GM12865 (cell line): Measurements from ENCODE around the gene CCR5AS.
"Not testable (repeated sequence)": the region's sequence is repeated elsewhere in the genome, so short reads cannot be mapped to it uniquely, and the experiment has no call there.

ENCODE experiments used
- DNase-seq: peaks from one replicate; pipeline ENCODE4 v3.0.0; 2010; ENCODE audit warnings: low read depth
- H3K4me3 ChIP-seq: 2 replicates; pipeline ENCODE4 v1.5.1; 2011; ENCODE audit warnings: mild to moderate bottlenecking, low read depth, low read length, control low read depth
- TF ChIP-seq, protein P1 (sequence below): IDR thresholded peaks from 2 replicates; pipeline ENCODE4 v1.5.1; 2011; ENCODE audit warnings: low read length, control low read depth, low read depth, inconsistent platforms; ENCODE audit not compliant: insufficient read depth; ENCODE audit errors: missing control alignments

Gene CCR5AS

DNA sequence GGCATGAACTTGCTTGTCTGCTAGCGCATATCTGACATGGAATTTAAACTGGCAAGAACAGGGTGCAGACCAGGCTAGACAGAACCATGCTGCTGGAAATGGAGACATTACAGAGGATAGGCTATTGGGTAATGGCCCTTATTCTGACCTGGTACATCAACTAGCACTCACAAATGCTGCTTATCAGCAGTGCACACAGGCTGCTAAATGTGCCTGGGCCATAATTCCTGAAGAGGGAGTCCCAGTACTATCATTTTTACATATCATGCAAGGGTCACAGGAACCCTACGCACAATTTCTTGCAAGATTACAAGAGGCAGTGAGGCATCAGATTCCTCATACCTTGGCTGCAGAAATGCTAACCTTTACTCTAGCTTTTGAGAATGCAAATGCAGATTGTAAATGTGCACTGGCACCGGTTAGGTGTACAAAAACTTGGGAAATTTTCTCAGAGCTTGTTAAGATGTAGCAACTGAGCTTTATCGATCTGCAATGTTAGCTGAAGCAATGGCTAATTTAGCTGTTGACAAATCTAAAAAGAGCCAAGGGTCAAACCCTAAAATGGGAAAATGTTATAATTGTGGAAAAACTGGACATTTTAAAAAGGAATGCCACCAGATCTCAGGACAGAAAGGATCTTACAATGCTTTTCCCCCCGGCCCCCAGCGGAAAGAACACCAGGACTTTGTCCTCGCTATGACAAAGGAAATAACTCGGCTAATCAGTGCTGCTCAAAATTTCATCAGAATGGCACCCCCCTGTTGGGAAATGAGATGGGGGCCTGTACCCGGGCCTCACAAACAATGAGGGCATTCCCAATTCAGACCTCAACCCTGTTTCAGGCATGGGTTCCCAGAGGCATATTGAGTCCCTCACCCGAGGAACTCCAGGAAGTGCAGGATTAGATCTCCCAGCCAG lies 21.3 kb upstream of the CCR5AS start:
- DNase-seq: no peak
- no peak overlapping the region for H3K4me3 ChIP-seq
- TF ChIP-seq, protein P1, sequence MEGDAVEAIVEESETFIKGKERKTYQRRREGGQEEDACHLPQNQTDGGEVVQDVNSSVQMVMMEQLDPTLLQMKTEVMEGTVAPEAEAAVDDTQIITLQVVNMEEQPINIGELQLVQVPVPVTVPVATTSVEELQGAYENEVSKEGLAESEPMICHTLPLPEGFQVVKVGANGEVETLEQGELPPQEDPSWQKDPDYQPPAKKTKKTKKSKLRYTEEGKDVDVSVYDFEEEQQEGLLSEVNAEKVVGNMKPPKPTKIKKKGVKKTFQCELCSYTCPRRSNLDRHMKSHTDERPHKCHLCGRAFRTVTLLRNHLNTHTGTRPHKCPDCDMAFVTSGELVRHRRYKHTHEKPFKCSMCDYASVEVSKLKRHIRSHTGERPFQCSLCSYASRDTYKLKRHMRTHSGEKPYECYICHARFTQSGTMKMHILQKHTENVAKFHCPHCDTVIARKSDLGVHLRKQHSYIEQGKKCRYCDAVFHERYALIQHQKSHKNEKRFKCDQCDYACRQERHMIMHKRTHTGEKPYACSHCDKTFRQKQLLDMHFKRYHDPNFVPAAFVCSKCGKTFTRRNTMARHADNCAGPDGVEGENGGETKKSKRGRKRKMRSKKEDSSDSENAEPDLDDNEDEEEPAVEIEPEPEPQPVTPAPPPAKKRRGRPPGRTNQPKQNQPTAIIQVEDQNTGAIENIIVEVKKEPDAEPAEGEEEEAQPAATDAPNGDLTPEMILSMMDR: no peak

DNA sequence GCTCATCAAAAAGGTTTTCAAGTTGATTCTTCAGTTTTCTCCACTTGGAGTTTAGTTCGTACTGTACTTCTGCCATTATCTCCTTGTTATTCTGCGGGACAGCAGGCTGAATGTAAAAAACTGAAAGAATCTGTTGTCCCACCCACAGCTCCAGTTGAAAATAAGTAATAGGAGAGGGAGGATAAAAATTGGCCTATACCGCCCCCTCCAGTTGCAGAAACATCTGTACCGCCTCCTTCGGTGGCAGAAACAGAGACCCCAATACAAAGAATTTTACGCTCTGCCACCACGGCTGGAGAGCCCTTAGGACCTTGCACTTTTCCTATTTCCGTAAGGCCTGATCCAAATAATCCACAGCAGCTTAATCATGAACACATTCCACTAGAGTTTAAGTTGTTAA lies 20.5 kb upstream of the CCR5AS start:
- DNase-seq, H3K4me3 ChIP-seq: not testable (repeated sequence)

DNA sequence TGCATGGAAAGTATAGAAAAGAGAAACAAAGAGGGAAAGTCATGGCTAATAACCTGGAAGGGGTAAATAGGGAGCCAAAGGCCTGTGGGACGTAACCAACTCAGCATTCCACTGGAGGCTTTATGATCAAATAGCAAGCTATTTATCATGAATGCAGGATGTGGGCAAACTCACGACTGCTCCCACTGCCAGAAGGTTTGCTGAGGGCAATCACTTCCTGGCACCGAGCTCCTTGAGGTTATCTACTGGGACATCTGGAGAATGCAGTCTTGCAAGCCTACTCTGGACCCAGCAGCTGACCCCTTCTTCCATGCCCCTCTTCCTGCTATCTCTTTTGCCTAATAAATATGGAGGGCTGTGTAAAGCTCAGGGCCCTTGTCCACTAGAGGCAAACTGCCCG lies 19.6 kb upstream of the CCR5AS start:
- not testable (repeated sequence) for DNase-seq

DNA sequence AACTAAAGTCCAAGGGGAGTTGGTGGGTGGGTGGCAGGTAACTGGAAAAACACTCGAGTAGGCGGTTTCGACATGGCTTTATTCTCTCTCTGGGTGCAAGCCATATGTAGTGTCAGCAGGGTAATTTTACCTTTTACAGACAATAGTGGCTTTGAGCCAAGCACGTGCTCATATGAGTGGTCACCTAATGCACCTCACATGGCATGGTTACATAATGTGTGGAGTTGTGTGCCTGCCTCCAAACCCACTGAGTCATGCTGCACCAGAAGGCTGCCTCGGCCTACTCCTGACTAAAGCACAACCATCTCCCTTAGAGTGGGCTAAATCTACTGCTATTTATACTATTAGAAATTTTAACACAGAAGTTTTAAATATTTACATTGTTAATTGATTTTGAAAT lies 16.7 kb upstream of the CCR5AS start:
- TF ChIP-seq, protein P1: no peak
- DNase-seq: no peak
- H3K4me3 ChIP-seq: no peak overlapping the region

More for the DNA sequence above, 19.6 kb upstream of the CCR5AS start:
- H3K4me3 ChIP-seq: not testable (repeated sequence)

DNA sequence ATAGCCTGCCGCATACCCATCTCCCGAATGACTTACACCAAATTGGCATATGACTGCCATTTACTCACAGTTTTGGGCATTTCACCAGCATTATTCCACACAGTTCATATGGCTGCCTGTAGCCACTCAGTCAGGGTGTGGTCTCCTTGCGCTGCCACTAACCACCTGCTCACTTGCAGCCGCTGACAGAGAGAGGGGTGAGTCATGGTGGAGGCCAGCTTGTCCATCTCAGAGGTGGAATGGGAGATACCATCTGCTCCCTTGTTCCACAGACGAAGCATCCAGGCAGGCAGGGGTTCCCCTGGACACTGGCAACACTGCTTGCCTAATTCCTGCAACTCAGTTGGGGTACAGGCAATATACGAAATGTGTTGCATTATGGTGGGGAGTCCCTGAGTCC lies 15.8 kb upstream of the CCR5AS start:
- TF ChIP-seq, protein P1: no peak
- DNase-seq: no peak
- no peak overlapping the region for H3K4me3 ChIP-seq

DNA sequence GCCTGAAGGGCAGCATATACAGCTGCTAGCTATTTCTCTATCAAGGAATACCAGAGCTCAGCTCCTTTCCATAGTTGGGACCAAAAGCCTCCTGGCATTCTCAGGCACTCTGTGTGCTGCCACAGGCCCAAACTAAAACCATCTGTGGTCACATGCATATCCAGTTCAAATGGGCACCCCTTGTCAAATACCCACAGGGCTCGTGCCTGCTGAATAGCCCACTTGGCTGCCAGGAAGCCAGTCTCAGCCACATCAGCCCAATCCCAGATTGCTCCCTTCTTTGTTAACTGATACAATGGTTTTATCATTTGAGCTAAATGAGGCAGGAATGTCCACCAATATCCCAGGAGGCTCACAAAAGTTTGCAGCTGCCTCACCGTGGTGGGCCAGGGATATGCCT lies 14.1 kb upstream of the CCR5AS start:
- DNase-seq: no peak
- TF ChIP-seq, protein P1: no peak
- H3K4me3 ChIP-seq: no peak overlapping the region

DNA sequence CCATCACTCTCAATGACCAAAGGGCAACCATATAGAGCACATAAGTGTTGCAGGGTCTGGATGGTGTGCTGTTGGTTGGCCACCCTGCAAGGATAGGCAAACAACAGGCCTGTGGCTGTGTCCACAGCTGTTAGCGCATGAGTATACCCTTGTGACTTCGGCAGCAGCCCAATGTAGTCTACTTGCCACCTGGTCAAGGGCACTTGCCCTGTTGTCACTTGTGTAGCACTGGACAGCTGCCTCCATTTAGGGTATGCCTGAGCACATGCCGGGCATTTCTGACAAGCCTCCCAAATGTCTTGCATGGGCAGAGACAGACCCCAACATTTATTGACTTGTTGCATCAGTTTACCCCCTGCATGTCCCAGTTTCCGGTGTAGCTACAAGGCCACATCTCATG lies 12.9 kb upstream of the CCR5AS start:
- TF ChIP-seq, protein P1: no peak
- DNase-seq: no peak
- no peak overlapping the region for H3K4me3 ChIP-seq
